ENCODE results near the gene CNTNAP1.

GRCh38 chr17:42651392-42651791, 30.9 kb upstream of the CNTNAP1 start:
- TF ChIP-seq CTCF (IDR thresholded peaks at IDR 0.05 in 2 of 3, conservative IDR thresholded peaks at IDR 0.05 in 1 of 3; ENCODE audit: insufficient read depth in 2 of 3, low read depth in 1 of 3, low read length in 3 of 3) (no peak), POLR2AphosphoS5 (IDR thresholded peaks at IDR 0.05; ENCODE audit: control insufficient read depth, insufficient read depth, low read depth, low read length) (no peak), ZNF165 (CRISPR knock-in tag; IDR thresholded peaks at IDR 0.05; ENCODE audit: borderline replicate concordance) (no peak), SRSF9 (IDR thresholded peaks at IDR 0.05; ENCODE audit: borderline replicate concordance, low read depth, low read length) (no peak), MAZ (CRISPR knock-in tag; conservative IDR thresholded peaks at IDR 0.05 in 1 of 2, IDR thresholded peaks at IDR 0.05 in 1 of 2) (no peak), TAF1 (IDR thresholded peaks at IDR 0.05; ENCODE audit: control insufficient read depth, extremely low read depth, insufficient read depth, low read length, severe bottlenecking) (no peak), EGR1 (conservative IDR thresholded peaks at IDR 0.05) (no peak)

Data from K562 (cell line).